ENCODE results near the gene KIFBP. TPM values are rescaled to one million over a fixed set of nuclear protein-coding genes. Genes with fewer than 3 reads are reported as not detected.
"Not testable (repeated sequence)": the region's sequence is repeated elsewhere in the genome, so short reads cannot be mapped to it uniquely, and the experiment has no call there.

Gene KIFBP
- total RNA-seq, 4 donors from 2014 or later = 7.4 to 49.2 (median 30.4) TPM

GRCh38 chr10:69005704-69006485, 17.3 kb downstream of the KIFBP start:
- Histone ChIP-seq H3K9me3 (no peaks in the 10 kb centered on the region), H3K27me3 (no peaks in the 10 kb centered on the region), H3K27ac (no peak overlapping the region), H3K4me1 (no peaks in the 10 kb centered on the region), H3K4me3 (no peak overlapping the region), H3K36me3 (no peaks in the 10 kb centered on the region)
- DNase-seq = no peak
- intact Hi-C loops (cut with DNase I; ENCODE audit: low total_unique reads) = loop anchor here (10.0 kb wide), 1 partner anchor 99 kb away; no protein-coding TSS in a partner anchor
- TF ChIP-seq POLR2A (IDR thresholded peaks at IDR 0.05) (no peak), CTCF (IDR thresholded peaks at IDR 0.05) (no peak)

GRCh38 chr10:69007260-69007659, 18.7 kb downstream of the KIFBP start:
- Histone ChIP-seq H3K36me3 (no peaks in the 10 kb centered on the region), H3K9me3 (no peaks in the 10 kb centered on the region)
- intact Hi-C loops (cut with DNase I; ENCODE audit: low total_unique reads) = loop anchor here (10.0 kb wide), 1 partner anchor 98 kb away; no protein-coding TSS in a partner anchor

GRCh38 chr10:69009360-69009759, 20.8 kb downstream of the KIFBP start:
- intact Hi-C loops (cut with DNase I; ENCODE audit: low total_unique reads) = loop anchor here (10.0 kb wide), 1 partner anchor 95 kb away; no protein-coding TSS in a partner anchor
- TF ChIP-seq CTCF (IDR thresholded peaks at IDR 0.05) (no peak), POLR2A (IDR thresholded peaks at IDR 0.05) (no peak)
- no peak for DNase-seq
- no peak overlapping the region for H3K27ac ChIP-seq
- H3K9me3 ChIP-seq = no peaks in the 10 kb centered on the region
- no peaks in the 10 kb centered on the region for H3K4me1 ChIP-seq
- no peaks in the 10 kb centered on the region for H3K27me3 ChIP-seq
- H3K36me3 ChIP-seq = no peaks in the 10 kb centered on the region
- H3K4me3 ChIP-seq = no peak overlapping the region

More at GRCh38 chr10:69007260-69007659, 18.7 kb downstream of the KIFBP start:
- no peak for TF ChIP-seq POLR2A (IDR thresholded peaks at IDR 0.05)
- Histone ChIP-seq H3K27ac (no peak overlapping the region), H3K4me3 (no peak overlapping the region), H3K27me3 (no peaks in the 10 kb centered on the region), H3K4me1 (no peaks in the 10 kb centered on the region)
- no peak for DNase-seq

- H3K9me3 ChIP-seq = no peaks in the 10 kb centered on the region
- no peaks in the 10 kb centered on the region for H3K36me3 ChIP-seq
- H3K4me1 ChIP-seq = no peaks in the 10 kb centered on the region
- TF ChIP-seq CTCF (IDR thresholded peaks at IDR 0.05) (no peak), POLR2A (IDR thresholded peaks at IDR 0.05) (no peak)
- no peak for DNase-seq
- H3K4me3 ChIP-seq = no peak overlapping the region
- intact Hi-C loops (cut with DNase I; ENCODE audit: low total_unique reads) = no loop called here
- H3K27me3 ChIP-seq = no peaks in the 10 kb centered on the region
- H3K27ac ChIP-seq = no peak overlapping the region
Measured at GRCh38 chr10:69010151-69010640, 21.6 kb downstream of the KIFBP start.

- H3K27ac ChIP-seq; intact Hi-C loops (cut with DNase I; ENCODE audit: low total_unique reads); H3K27me3 ChIP-seq; H3K4me3 ChIP-seq; H3K4me1 ChIP-seq; DNase-seq; H3K36me3 ChIP-seq; H3K9me3 ChIP-seq: not testable (repeated sequence)
Measured at GRCh38 chr10:69012778-69013177, 24.2 kb downstream of the KIFBP start.

GRCh38 chr10:69014171-69014570, 25.6 kb downstream of the KIFBP start:
- Histone ChIP-seq H3K4me3 (no peak overlapping the region), H3K27ac (no peak overlapping the region), H3K36me3 (no peaks in the 10 kb centered on the region), H3K27me3 (no peaks in the 10 kb centered on the region), H3K4me1 (no peaks in the 10 kb centered on the region), H3K9me3 (no peaks in the 10 kb centered on the region)
- TF ChIP-seq POLR2A (IDR thresholded peaks at IDR 0.05) (no peak), CTCF (IDR thresholded peaks at IDR 0.05) (no peak)
- DNase-seq = no peak
- intact Hi-C loops (cut with DNase I; ENCODE audit: low total_unique reads) = no loop called here

Data from uterus (tissue), 4 donors.